ENCODE measurements around the gene LCK. TPM values are rescaled to one million over a fixed set of nuclear protein-coding genes. Genes with fewer than 3 reads are reported as not detected.

The LCK gene
- total RNA-seq, 1 experiment from 2014 or later: 51.0 TPM

GRCh38 chr1:32208469-32208868 is 42.6 kb upstream of the LCK start (continued):
- TF ChIP-seq PRDM15 (CRISPR knock-in tag; IDR thresholded peaks at IDR 0.05) (no peak), TP53 (CRISPR knock-in tag; IDR thresholded peaks at IDR 0.05) (no peak), NFATC4 (CRISPR knock-in tag; IDR thresholded peaks at IDR 0.05) (no peak)

GRCh38 chr1:32208891-32209328 is 42.2 kb upstream of the LCK start, which contains the start of gene DCDC2B:
TSS of gene DCDC2B (plus strand) at chr1:32209089. CDS start at chr1:32209094, 5 bp downstream.
- ChIA-PET CTCF (interaction anchor here (1.5 kb wide), 1 partner anchor 40 kb away, joined by 5 read pairs; no protein-coding TSS in a partner anchor), POLR2A (no interaction called here)
- no peak for TF ChIP-seq ZMAT4 (CRISPR knock-in tag; IDR thresholded peaks at IDR 0.05)
- TF ChIP-seq ATF1 (CRISPR knock-in tag; IDR thresholded peaks at IDR 0.05): no peak
- TF ChIP-seq E2F4 (CRISPR knock-in tag; IDR thresholded peaks at IDR 0.05; ENCODE audit: borderline replicate concordance, low read depth): no peak
- TF ChIP-seq HMGXB4 (CRISPR knock-in tag; IDR thresholded peaks at IDR 0.05): no peak
- no peak for TF ChIP-seq NR2C2 (CRISPR knock-in tag; IDR thresholded peaks at IDR 0.05)
- no peak for TF ChIP-seq ZNF281 (CRISPR knock-in tag; IDR thresholded peaks at IDR 0.05)
- TF ChIP-seq E2F5 (CRISPR knock-in tag; IDR thresholded peaks at IDR 0.05): no peak
- no peak for TF ChIP-seq CBFB (CRISPR knock-in tag; IDR thresholded peaks at IDR 0.05; ENCODE audit: low read depth)
- TF ChIP-seq NR3C1 (CRISPR knock-in tag; conservative IDR thresholded peaks at IDR 0.05; ENCODE audit: low read depth): no peak
- no peak for TF ChIP-seq ZNF219 (CRISPR knock-in tag; IDR thresholded peaks at IDR 0.05; ENCODE audit: borderline replicate concordance)
- TF ChIP-seq SMAD3 (CRISPR knock-in tag; IDR thresholded peaks at IDR 0.05; ENCODE audit: borderline replicate concordance): no peak
- no peak for TF ChIP-seq ARID4B (CRISPR knock-in tag; IDR thresholded peaks at IDR 0.05; ENCODE audit: borderline replicate concordance)
- DNase-seq (ENCODE audit: low spot score): no peak
- peaks cover 8% of the 10 kb centered on the region for H3K27me3 Mint-ChIP-seq (ENCODE audit: low read depth)
- H3K4me3 Mint-ChIP-seq: no peak within 1 kb of the TSS
- H3K4me1 Mint-ChIP-seq: peaks cover 10% of the 10 kb centered on the region
- H3K36me3 Mint-ChIP-seq: peaks cover 4% of the 10 kb centered on the region
- no peaks in the 10 kb centered on the region for H3K9me3 Mint-ChIP-seq
- no peak for ATAC-seq
- H3K27ac Mint-ChIP-seq: no peak within 1 kb of the TSS; the same call in 1 of the 2 replicates
